Esophagus squamous epithelium (tissue), 5 donors: ENCODE measurements around the gene NHLRC2. TPM values are rescaled to one million over a fixed set of nuclear protein-coding genes. Genes with fewer than 3 reads are reported as not detected.

Source experiments
- DNase-seq: peaks from one replicate; lab custom pipeline; 2025; lab: John Stamatoyannopoulos, UW
- H3K27ac ChIP-seq, 4 donors: fragments of 200-600 bp; sonication (generic); one replicate each; pipeline ENCODE4 v1.5.1; 2016 to 2019; ENCODE audit warnings: mild to moderate bottlenecking in 1 of 4
- H3K27me3 ChIP-seq, 4 donors: fragments of 200-600 bp; sonication (generic); 1 replicate in 3 of 4; 2 replicates in 1 of 4; pipeline versions ENCODE4 v1.5.1 to v1.6.0; 2017 to 2021; ENCODE audit warnings: antibody characterized with exemption in 1 of 4
- H3K36me3 ChIP-seq, 3 donors: fragments of 200-600 bp; sonication (generic); one replicate each; pipeline ENCODE4 v1.5.1; 2016 to 2019
- H3K4me1 ChIP-seq, 3 donors: fragments of 200-600 bp; sonication (generic); one replicate each; pipeline ENCODE4 v1.5.1; 2017 to 2019
- H3K4me3 ChIP-seq, 4 donors: fragments of 200-600 bp; sonication (generic); 1 replicate in 3 of 4; 2 replicates in 1 of 4; pipeline ENCODE4 v1.5.1; 2016 to 2019; ENCODE audit warnings: mild to moderate bottlenecking in 2 of 4, moderate library complexity in 1 of 4
- H3K9me3 ChIP-seq, 3 donors: fragments of 200-600 bp; sonication (generic); one replicate each; pipeline ENCODE4 v1.5.1; 2016 to 2019
- CTCF ChIP-seq, 6 experiments: fragments of 450-650 bp in 4 of 6; fragments of 200-600 bp in 2 of 6; sonication (generic) in 2 of 6; IDR thresholded peaks; one replicate each; pipeline ENCODE4 v1.5.1; 2016 to 2019; ENCODE audit warnings: antibody characterized with exemption in 6 of 6, mild to moderate bottlenecking in 4 of 6, moderate library complexity in 4 of 6
- POLR2A ChIP-seq, 4 donors: fragments of 450-650 bp; IDR thresholded peaks; one replicate each; pipeline ENCODE4 v1.6.1; 2017; ENCODE audit warnings: antibody characterized with exemption in 4 of 4, mild to moderate bottlenecking in 4 of 4, moderate library complexity in 3 of 4
- WGBS, 2 donors: methylation state at CpG; one replicate each; pipeline ENCODE4 v1.1.5; 2018; 5-methylcytosine and 5-hydroxymethylcytosine counted together
- intact Hi-C: fragments of 100-400 bp; cut with DNase I; formaldehyde crosslinking; loops from one replicate; pipeline ENCODE4 v1.15.0; 2022
- total RNA-seq, 4 donors: library from RNA; depleted of rRNA; stranded (reverse); fragments of >200 nt; gene quantifications; one replicate each; pipeline ENCODE4 v1.1.0, GENCODE V29; 2016
- donor health status: DM: yes; HTN: yes; CAD: no.

The NHLRC2 gene
- total RNA-seq, 4 donors from 2014 or later, result 14.1 to 42.0 (median 31.2) TPM

- Histone ChIP-seq H3K4me3 (no peak overlapping the region), H3K27me3 (no peaks in the 10 kb centered on the region), H3K27ac (peak overlapping the region in 3 of 4 donors; percentile 3 to 10 (median 10)), H3K9me3 (no peaks in the 10 kb centered on the region), H3K4me1 (peaks cover 0 to 39% (median 18%) of the 10 kb centered on the region in 3 donors), H3K36me3 (no peaks in the 10 kb centered on the region)
- DNase-seq, result no peak
- intact Hi-C loops, result no loop called here
- TF ChIP-seq CTCF (IDR thresholded peaks at IDR 0.05) (peak in 1 of 6 experiments; percentile 48), POLR2A (IDR thresholded peaks at IDR 0.05) (no peak)
- 61 to 77% methylated on average over 2 of the region's 2 CpGs for WGBS, 2 donors
Measured at GRCh38 chr10:113953505-113954272, 99.2 kb downstream of the NHLRC2 start.

GRCh38 chr10:113954409-113954808 lies 99.9 kb downstream of the NHLRC2 start:
- peak overlapping the region in 3 of 4 donors; percentile 3 to 10 (median 10) for H3K27ac ChIP-seq
- no peak for DNase-seq
- 82 to 89% methylated on average over 1 of the region's 1 CpG for WGBS, 2 donors
- no peak for TF ChIP-seq CTCF (IDR thresholded peaks at IDR 0.05)
- H3K4me1 ChIP-seq, result peaks cover 1 to 46% (median 25%) of the 10 kb centered on the region in 3 donors
- no peak overlapping the region for H3K4me3 ChIP-seq
- no peaks in the 10 kb centered on the region for H3K27me3 ChIP-seq
- H3K36me3 ChIP-seq, result no peaks in the 10 kb centered on the region
- no peaks in the 10 kb centered on the region for H3K9me3 ChIP-seq
- intact Hi-C loops, result no loop called here

GRCh38 chr10:113957013-113957412 lies 102.6 kb downstream of the NHLRC2 start:
- Histone ChIP-seq H3K27me3 (no peaks in the 10 kb centered on the region), H3K4me1 (peaks cover 11 to 64% (median 36%) of the 10 kb centered on the region in 3 donors), H3K9me3 (no peaks in the 10 kb centered on the region), H3K4me3 (no peak overlapping the region), H3K27ac (peak overlapping the region in 3 of 4 donors; percentile 60 to 68 (median 67)), H3K36me3 (no peaks in the 10 kb centered on the region)
- 32 to 42% methylated on average over 5 of the region's 5 CpGs for WGBS, 2 donors
- TF ChIP-seq CTCF (IDR thresholded peaks at IDR 0.05), result no peak
- no peak for TF ChIP-seq POLR2A (IDR thresholded peaks at IDR 0.05)
- intact Hi-C loops, result no loop called here
- no peak for DNase-seq

GRCh38 chr10:113958631-113959382 lies 104.3 kb downstream of the NHLRC2 start:
- TF ChIP-seq POLR2A (IDR thresholded peaks at IDR 0.05) (no peak), CTCF (IDR thresholded peaks at IDR 0.05) (no peak)
- Histone ChIP-seq H3K4me3 (no peak overlapping the region), H3K27me3 (no peaks in the 10 kb centered on the region), H3K9me3 (no peaks in the 10 kb centered on the region), H3K4me1 (peaks cover 11 to 64% (median 36%) of the 10 kb centered on the region in 3 donors), H3K27ac (peak overlapping the region; percentile 9 to 68 (median 57)), H3K36me3 (no peaks in the 10 kb centered on the region)
- 54 to 55% methylated on average over 6 to 10 of the region's 11 CpGs for WGBS, 2 donors
- no peak for DNase-seq
- intact Hi-C loops, result no loop called here

- peak overlapping the region; percentile 9 to 68 (median 52) for H3K27ac ChIP-seq
- WGBS, 2 donors, result 55% methylated on average over 4 to 6 of the region's 6 CpGs
- H3K9me3 ChIP-seq, result no peaks in the 10 kb centered on the region
Measured at GRCh38 chr10:113959383-113959760, 104.9 kb downstream of the NHLRC2 start.

More at GRCh38 chr10:113959383-113959760, 104.9 kb downstream of the NHLRC2 start:
- no peak overlapping the region for H3K4me3 ChIP-seq
- no peaks in the 10 kb centered on the region for H3K36me3 ChIP-seq
- DNase-seq, result no peak
- peaks cover 11 to 62% (median 36%) of the 10 kb centered on the region in 3 donors for H3K4me1 ChIP-seq
- H3K27me3 ChIP-seq, result no peaks in the 10 kb centered on the region
- TF ChIP-seq POLR2A (IDR thresholded peaks at IDR 0.05) (no peak), CTCF (IDR thresholded peaks at IDR 0.05) (no peak)
- intact Hi-C loops, result no loop called here
